Inflammatory macrophage treated with lipopolysaccharide for 4 hours (primary cell): ENCODE measurements around the gene FIBCD1.
"Not testable (repeated sequence)": the region's sequence is repeated elsewhere in the genome, so short reads cannot be mapped to it uniquely, and the experiment has no call there.

Experiments
- DNase-seq: peaks from one replicate; pipeline ENCODE4 v3.0.0-alpha.2; 2020

The FIBCD1 gene

DNA sequence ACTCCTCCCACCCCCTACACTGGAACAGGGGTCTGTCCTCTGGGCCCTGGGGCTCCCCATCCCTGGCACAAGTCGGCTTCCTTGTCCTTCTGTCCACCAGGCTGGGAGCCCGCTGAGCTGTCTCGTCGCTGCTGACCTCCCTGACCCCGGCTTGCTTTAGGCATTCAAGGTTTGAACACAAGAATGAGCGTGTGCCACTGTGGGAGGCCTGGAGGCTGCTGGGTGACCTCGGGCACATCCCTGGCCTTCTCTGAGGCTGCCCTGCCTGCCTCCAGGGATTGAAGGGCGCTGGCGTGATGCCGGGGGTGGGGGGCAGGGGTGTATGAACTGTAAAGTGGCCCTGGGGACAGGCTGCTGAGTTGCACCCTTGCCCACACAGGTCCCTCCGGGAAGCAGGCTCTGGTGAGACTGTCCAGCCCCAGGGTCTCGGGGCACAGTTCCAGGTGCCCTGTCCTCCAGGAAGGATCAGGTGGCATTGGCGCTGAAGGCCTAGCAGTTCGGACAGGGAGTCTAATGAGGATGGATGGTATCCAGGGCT is 18.2 kb downstream of the FIBCD1 start:
- DNase-seq, result no peak

DNA sequence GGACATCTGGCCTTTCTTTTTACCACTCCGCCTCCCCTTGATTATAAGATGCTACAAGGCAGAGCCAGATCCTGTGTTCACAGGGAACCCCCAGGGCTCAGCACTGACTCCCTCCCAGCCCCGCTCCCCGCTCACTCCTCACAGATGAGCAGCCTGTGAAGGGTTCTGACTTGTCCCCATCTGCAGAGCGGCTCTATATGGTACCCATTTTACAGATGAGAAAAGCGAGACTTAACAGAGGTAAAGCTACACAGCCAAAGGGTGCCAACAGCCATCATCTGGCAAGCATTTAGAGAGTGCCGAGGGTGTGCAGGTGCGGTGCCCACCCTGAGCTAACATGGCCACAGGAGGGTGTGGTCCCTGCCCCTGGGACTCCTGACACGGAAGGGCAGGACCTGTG is 18.8 kb downstream of the FIBCD1 start:
- no peak for DNase-seq

DNA sequence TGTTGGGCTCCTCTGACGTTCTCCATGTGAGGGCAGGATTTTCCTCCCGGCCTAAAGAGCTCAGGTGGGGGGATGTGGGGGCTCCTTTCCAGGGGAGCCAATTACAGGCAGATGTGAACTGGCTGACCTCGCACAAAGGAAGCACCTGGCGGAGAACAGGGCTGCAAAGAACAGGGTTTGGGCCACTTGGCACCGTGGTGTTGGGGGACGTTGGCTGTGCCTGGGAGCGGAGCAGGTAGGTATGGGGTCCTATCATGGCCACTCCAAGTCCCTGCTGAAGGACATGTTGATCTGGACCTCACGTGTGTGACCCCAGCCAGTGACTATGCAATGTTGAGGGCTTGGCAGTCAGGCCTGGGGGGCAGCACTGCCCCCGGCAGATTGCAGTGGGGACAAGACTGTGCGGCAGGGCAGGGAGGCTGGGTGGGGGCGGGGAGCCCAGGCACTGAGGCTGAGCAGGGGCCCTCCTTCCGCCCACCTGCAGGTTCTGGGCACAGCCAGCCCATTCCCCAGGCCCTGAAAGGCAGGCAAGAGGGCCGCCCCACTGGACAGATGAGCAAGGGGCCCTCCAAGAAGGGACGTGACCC is 19.4 kb downstream of the FIBCD1 start:
- no peak for DNase-seq

DNA sequence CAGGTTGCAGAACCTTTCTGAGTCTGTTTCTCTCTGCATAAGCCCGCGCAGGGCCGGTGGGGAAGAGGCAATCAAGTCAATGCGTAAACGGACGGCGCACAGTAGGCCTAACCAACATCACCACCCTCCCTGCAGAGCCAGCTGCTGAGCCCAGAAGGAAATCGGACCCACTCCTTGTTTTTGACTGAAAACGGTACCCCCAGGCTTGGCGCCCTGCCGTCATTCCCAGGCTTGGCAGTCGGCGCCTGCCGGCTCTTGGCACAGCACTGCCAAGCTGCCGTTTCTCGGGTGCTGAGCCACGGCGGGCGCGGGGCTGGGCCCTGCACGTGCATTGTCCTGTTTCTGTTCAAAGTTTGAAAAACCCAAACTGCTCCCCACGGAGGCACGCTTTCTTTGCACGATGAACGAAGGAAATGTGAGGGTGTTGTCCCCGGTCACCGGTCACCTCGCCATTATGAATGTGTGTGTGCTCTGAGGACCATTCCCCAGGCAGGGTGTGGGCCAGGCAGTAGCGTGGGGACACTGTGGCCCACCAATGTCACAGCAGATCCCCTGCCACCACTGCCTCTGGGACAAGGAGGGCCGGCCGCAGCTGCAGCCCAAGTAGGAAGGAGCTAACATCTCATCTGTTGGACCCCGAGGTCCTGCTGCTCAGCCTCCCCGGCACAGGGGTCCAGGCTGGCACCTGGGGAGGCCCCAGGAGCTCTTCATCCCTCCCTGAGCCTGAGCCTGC is 20.1 kb downstream of the FIBCD1 start:
- no peak for DNase-seq

DNA sequence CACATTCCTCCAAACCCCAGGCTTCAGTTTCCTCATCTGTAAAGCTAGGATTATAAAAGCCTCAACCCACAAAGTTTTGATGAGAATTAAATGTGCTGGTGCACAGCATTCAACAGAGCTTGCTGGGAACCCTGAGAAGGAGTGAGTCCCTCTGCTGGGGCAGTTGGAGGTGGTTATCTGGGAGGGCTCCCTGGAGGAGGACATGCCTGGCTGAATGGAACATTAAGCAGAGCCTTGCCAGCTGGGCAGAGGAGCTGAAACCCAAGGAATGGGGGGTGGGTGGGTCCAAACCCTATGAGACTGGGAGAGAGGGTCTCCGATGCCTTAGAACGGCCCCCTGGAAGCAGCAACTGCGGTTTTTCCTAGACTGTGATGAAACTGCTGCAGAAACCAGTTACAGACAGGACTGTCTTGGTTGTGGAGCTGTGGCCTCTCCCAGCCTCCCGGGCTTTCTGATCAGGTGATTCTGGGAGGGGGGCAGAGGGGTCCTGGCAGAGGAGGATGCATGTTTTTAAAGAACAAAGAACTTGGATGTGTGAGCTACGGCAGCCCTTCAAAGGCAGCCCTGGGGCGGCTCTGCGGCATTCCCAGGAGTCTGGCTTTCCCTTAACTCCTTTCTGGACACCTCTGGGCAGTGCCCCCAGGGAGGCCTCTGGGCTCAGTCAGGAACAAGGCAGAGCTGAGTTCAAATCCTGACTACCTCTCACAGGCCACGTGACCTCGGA is 20.8 kb downstream of the FIBCD1 start:
- DNase-seq, result no peak

DNA sequence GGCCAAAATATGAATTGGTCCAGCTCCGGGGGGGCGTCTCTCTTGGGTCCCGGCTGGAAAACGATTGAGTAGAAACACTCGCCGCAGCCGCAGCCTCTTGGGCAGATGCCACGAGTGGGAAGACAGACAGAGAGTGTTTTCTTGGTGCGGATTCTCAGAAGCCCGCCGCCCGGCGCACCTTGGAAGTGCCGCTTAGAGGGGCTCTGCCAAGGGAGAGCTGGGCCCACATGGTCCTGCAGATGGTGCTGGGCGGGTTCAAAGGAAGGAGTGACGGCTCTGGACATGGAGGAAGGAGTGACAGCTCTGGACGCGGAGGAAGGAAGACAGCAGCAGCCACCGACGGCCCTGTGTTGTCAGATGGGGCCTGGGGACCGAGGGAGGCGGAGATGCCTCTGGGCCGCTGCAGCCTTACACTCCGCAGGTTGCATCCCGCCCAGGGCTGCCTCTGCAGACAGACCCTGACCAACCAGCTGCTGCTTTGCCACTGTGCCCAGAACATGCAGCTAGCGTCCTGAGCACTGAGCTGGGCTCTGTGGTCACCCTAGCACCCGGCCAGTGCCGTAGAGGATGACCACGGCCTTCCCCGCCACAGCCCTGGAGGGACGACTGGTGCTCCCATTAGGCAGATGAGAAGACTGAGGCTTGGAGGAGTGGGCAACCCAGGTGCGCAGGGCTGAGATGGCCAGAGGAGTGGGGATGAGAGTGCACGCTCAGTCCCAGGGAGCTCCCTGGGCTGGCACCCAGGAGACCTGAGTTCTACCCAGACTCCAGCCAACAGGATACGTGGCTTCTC is 21.7 kb downstream of the FIBCD1 start:
- no peak for DNase-seq

DNA sequence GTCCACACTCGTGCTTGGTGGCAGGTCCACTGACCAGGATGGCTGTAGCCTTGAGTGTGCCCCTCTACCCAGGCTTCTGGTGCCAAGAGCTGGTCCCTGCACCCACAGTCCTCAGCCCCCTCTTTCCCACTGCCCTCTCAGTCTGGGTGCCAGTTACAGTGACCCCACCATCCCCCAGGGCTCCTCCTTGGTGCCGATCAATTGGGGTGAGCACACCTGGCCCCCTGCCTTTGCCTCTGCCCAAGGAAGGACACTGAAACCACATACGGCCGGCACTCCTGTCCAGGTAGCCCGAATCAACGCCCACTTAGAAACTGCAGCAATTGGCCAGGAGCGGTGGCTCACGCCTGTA is 24.0 kb downstream of the FIBCD1 start:
- no peak for DNase-seq

DNA sequence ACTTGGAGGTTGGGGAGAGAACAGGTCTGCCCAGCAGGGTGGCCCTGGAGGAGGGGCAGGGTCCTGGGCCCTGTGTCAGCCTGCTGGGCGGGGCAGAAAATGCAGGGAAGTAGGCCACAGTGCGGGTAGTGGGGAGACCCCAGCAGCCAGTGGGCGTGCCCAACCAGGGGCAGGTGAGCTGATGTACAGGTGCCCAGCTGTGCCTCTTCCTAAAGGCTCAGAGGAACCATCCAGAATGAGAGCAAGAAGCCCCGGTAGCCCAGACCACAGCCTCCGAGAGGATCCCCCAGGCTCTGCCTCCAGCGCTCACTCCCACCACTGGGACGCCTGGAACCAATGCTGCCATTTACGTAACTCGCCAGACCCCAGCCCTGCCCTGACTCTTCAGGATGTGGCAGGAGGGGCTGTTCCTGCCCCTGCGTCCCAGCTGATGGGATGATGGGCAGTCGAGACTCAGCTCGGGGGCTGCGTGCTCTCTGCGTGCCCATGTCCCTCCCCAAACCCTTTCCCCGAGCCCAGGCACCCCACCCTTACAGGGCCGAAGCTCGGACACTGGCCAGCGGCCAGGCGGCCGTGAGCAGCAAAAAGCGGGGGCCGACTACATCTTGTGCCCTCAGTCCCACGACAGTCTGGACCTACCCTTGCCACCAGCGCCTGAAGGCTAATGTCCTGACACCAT is 24.5 kb downstream of the FIBCD1 start:
- no peak for DNase-seq

DNA sequence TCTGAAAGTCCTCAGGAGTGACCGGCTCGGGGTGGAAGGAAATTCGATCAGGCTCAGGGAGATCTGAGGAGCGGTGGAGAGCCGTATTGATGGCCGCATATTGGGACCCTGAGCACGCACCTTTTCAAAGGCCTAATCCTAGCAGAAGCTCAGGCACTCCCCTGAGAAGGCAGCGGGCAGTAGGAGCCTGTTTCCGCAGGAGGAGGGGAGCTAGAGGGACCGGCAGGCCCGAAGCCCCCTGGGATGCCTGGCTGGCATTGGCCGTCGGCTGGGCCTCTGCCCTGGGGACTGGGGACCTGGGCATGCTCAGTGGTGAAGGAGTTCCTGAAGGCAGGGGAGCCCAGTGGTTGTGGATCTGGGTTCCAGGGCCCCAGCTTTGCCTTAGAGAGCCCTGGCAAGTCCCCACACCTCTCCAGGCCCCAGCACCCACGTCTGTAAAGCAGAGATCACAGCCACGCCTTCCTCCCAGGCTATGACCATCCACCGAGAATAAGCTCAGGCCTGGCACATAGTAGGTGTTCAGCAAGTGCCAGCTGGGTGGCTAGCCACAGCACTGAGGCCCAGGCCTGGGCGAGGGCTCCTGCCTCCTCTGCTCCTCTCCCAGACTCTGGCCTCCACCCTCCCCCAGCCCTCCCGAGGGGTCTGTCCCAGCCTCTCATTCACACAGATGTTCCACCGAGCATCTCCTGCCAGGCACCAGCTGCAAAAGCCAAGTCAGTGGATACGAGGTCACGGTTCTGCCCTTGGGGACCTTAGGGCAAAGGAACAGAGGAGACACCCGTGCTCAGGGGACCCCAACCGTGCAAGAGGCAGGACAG is 25.2 kb downstream of the FIBCD1 start:
- DNase-seq, result no peak

DNA sequence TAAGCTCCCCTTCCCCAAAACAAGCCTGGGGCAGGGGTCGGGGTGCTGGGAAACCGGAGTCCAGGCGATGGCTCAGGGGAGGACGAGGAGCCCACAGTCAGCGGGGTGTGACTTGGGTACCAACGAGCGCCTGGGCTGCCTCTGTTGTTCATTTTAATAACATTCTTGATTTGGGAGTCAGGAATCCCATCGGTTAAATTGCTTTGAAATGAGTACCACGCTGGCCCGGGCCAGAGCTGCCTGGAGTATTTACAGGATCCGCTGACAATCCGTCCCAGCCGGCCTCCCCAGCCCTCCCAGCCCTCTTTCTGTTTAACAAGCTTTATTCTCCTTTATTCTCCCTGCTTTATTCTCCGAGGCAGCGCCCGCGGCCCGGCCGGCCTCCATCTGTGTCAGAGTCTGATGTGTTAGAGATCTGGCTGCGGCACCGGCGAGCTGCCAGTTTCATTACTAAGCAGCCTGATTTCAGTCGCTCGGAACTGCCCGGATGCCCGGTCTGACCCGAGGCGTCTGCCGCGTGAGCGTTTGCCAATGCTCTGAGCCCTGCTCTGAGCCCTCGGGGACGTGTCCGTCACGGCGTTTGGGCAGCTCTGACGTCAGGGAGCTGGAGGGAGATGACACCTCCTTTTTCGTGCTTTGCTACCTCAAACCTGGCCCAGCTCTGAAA is 26.0 kb downstream of the FIBCD1 start:
- no peak for DNase-seq

DNA sequence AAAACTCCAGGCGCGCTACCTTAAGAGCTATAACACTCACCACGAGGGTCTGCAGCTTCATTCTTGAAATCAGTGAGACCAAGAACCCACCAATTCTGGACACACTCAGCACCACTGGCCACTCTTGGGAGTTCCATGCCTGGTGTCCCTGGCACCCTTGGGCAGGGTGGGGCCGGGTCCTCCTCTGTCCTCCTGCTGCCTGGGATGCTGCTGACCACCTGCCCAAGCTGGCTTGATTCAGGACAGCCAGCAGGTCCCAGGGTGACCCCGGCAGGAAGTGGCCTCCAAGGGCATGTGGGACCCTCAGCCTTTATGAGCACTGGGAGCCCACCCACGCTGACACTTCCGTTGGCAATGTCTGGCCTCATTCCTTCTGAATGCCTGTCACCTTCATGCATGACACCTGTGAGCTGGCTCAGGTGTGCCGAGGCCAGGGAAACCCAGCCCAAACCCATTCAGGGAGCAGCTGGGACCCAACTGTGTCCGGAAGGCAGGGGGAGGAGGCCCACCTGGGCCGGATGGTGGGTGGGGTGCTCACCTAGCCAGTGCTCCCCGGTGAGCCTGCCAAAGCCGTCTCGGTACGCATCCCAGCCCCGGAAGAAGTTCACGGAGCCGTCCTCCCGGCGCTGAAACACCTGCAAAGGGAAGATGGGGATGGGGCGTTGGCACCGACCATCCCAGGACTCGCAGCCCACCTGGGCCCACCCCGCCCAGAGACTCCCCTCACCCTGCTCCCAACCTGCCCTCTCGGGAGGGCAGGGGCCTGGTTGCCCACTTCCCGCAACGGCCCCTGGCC is 27.6 kb downstream of the FIBCD1 start:
- DNase-seq, result no peak

DNA sequence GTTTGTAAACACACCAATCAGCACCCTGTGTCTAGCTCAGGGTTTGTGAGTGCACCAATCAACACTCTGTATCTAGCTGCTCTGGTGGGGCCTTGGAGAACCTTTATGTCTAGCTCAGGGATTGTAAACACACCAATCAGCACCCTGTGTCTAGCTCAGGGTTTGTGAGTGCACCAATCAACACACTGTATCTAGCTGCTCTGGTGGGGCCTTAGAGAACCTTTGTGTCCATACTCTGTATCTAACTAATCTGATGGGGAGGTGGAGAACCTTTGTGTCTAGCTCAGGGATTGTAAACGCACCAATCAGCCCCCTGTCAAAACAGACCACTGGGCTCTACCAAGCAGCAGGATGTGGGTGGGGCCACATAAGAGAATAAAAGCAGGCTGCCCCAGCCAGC is 28.4 kb downstream of the FIBCD1 start:
- DNase-seq, result not testable (repeated sequence)

DNA sequence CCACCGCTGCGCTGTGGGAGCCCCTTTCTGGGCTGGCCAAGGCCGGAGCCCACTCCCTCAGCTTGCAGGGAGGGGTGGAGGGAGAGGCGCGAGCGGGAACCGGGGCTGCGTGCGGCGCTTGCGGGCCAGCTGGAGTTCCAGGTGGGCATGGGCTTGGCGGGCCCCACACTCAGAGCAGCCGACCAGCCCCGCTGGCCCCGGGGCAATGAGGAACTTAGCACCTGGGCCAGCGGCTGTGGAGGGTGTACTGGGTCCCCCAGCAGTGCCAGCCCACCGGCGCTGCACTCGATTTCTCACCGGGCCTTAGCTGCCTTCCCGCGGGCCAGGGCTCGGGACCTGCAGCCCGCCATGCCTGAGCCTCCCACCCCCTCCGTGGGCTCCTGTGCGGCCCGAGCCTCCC is 29.0 kb downstream of the FIBCD1 start:
- DNase-seq, result not testable (repeated sequence)

DNA sequence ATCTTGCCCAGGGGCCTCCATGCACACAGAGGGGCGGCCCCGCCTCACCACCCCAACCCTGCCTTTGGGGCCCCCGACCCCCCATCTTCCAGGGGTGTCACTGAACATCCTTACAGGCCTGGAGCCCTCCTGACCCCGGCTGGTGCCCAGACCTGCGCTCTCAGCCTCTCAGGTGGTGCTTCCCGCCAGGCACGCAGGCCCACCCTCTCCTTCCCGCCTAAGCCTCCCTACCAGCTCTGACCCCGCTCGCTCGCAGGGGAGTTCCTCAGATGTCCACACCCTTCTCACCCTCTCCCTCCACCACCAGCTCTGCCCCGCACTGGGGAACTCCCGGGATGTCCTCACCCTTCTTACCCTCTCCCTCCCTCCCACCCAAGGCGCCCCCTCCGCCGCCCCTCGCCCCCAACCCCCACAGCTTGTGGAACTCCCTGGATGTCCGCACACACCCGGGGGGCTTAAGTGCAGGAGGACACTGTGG is 30.1 kb downstream of the FIBCD1 start:
- DNase-seq, result no peak

DNA sequence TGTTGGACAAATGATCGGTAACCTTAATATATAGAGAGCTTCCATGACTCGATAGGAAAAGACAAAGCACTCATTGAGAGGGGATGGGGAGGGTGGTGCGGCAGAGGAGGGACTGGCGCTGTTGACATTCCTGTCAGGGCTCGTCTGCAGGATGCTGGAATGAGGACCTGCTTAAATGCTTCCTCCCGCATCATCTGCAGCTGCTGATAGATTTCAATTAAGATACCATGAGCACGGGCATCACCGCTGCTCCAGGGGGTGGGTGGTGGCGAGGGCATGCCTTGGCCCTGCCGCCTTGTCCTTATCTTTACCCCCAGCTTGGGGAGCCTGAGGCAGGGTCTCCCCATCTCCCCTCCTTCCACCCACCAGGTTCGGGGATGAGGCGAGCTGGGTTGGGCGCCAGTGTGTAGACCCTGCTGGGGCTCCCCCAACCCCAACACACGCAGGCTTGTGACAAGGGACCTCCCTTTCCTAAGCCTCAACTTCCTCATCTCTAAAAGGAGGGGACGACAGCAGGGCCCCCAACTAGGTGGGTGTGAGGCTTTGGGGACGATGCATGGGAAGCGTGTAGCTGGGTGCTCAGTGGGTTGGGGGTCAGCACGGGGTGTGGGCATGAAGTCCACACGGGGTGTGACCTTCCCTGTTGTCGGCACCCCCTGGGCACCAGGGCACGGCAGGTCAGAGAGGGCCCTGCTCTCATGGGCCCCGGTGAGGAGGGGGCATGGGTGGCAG is 30.7 kb downstream of the FIBCD1 start:
- no peak for DNase-seq

DNA sequence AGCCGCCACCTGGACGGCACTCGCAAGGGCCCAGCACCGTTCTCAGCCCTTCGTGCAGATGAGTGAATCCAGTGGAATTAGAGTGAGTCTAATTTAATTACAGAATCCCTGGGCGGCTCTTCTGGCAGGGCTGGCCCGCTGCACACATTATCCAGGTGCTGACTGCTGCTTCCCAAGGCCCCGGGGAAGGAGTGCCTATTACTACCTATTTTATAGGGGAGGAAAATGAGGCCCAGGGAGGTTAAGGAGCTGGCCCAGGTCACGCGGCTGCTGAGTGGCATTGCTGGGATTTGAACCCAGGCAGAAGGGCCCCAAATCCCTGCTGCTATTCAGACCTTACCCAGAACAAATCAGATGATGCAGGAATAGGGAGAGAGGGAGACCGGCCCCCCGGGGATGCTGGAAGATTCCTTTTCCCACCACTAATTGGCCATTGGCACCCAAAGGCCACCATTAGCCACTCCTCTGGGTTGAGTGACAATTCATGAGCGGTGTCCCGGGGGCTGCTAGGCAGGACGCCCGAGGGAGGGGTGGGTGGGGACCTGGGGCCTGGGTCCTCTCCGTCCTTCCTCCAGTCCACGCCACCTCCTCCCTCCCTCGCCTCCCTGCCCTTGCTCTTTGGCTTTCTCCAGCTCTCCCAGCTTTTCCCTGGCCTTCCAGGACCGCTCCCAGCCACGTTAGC is 32.2 kb downstream of the FIBCD1 start:
- no peak for DNase-seq

DNA sequence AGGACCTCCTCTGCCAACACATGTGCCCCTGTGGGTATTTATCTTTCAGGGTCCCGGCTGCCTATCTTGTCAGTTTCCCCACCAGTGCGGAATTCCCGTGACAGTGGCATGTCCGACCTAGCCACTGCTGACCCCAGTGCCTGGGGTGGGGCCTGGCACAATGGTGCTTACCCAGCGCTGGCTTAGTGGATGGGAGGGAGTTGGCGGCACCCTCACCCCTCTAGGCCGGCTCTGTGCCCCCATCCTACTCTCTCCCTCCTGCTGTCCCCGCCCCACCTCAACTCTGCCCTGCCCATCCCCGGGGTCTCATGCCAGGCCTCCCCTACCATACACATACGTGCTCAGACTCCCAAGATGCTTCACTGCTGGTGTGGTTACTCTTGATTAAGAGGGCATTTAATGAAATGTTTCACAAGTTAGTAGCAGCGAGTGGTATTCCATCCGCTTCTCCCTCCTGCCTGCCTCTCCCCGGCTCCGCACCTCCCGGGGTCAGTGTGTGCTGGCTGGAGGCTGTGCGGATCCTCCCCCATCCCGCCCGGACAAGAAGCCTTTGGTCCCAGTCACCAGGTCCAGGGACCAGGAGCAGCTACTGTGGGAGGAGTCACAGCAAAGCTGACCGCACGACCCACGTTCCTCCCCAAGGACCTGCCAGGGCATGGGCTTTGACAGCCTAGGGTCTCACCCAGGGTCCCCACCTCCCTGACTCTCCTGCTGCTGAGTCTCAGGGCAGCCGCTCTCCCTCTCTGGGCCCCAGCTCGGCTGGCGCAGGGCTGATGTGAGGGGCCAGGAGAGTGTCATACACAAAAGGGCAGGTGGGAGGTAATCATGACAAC is 32.9 kb downstream of the FIBCD1 start:
- DNase-seq, result no peak
